GM12891 (cell line): Measurements from ENCODE around the gene CCR3.

ENCODE experiments used
- POLR2A ChIP-seq: IDR thresholded peaks from 2 replicates; pipeline ENCODE4 v1.6.1; 2011; ENCODE audit warnings: low read depth, low read length, control low read depth
- POLR2AphosphoS5 ChIP-seq: IDR thresholded peaks from 2 replicates; pipeline ENCODE4 v1.6.1; 2011; ENCODE audit warnings: low read depth, low read length, control low read depth
- POU2F2 ChIP-seq: IDR thresholded peaks from 2 replicates; pipeline ENCODE4 v1.6.1; 2011; ENCODE audit warnings: low read depth, mild to moderate bottlenecking, control low read depth, low read length, moderate library complexity
- SPI1 ChIP-seq: IDR thresholded peaks from 2 replicates; pipeline ENCODE4 v1.6.1; 2011; ENCODE audit warnings: low read depth, low read length, control low read depth
- TAF1 ChIP-seq: IDR thresholded peaks from 2 replicates; pipeline ENCODE4 v1.6.1; 2011; ENCODE audit warnings: low read depth, low read length, control low read depth

DNA sequence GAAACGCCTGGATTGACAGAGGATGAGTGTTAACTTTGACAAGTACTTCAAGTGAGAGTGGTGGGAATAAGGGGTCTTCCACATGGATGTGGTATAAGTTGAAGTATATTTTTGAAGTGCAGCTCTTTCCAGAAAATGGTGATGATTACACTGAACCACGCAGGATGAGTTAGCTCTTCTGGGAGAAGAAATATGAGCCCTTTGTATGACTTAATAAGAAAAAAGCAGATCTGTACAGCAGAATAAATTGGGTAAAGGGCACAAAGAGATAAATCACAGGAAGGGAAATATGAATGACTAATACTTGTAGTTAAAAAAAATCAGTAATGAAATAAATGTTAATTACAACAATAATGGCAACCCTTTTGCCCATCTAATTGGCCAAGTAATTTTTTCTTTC lies 1.3 kb downstream of the CCR3 start:
- no peak for TF ChIP-seq POLR2AphosphoS5
- no peak for TF ChIP-seq TAF1
- TF ChIP-seq POLR2A = no peak
- no peak for TF ChIP-seq POU2F2
- TF ChIP-seq SPI1 = no peak
